A673 (cell line): ENCODE measurements around the gene GOSR2. TPM values are rescaled to one million over a fixed set of nuclear protein-coding genes. Genes with fewer than 3 reads are reported as not detected.
"Not testable (repeated sequence)": the region's sequence is repeated elsewhere in the genome, so short reads cannot be mapped to it uniquely, and the experiment has no call there.

ENCODE experiments used
- BruUV-seq: library from RNA; stranded (reverse); fragments of 400-500 nt; replicated peaks from 2 replicates; lab custom pipeline; 2021; lab: Mats Ljungman, UMichigan
- CTCF ChIA-PET: fragments of 300-600 bp; sonication (Branson Sonifier 250); formaldehyde crosslinking; loops from one replicate; lab custom pipeline; 2022; ENCODE audit warnings: antibody characterized with exemption; lab: Charles Lee
- POLR2A ChIA-PET: fragments of 300-600 bp; sonication (Branson Sonifier 250); formaldehyde crosslinking; loops from one replicate; lab custom pipeline; 2022; ENCODE audit warnings: antibody characterized with exemption; ENCODE audit not compliant: low non-redundant PET; lab: Charles Lee
- DNase-seq: peaks from one replicate; pipeline ENCODE4 v3.0.0-alpha.2; 2015; ENCODE audit warnings: low spot score
- H3K27ac ChIP-seq: fragments of 200-600 bp; sonication (generic); 2 replicates; pipeline ENCODE4 v1.5.1; 2016; ENCODE audit warnings: mixed run types, low read depth, mild to moderate bottlenecking, mixed read lengths, antibody characterized with exemption, low read length; ENCODE audit not compliant: poor library complexity, severe bottlenecking
- H3K27me3 ChIP-seq: fragments of 200-600 bp; sonication (generic); replicated peaks from 2 replicates; pipeline ENCODE4 v1.6.1; 2017; ENCODE audit warnings: mixed run types, low read depth, mild to moderate bottlenecking, mixed read lengths, antibody characterized with exemption, low read length; ENCODE audit not compliant: insufficient read depth, poor library complexity
- H3K36me3 ChIP-seq: fragments of 200-600 bp; sonication (generic); 2 replicates; pipeline ENCODE4 v1.6.1; 2016; ENCODE audit warnings: mixed run types, mild to moderate bottlenecking, mixed read lengths, antibody characterized with exemption, low read length; ENCODE audit not compliant: insufficient read depth, poor library complexity, severe bottlenecking
- H3K4me1 ChIP-seq: fragments of 200-600 bp; sonication (generic); 2 replicates; pipeline ENCODE4 v1.6.1; 2017; ENCODE audit warnings: mixed run types, mild to moderate bottlenecking, mixed read lengths, antibody characterized with exemption, low read length; ENCODE audit not compliant: insufficient read depth, poor library complexity, severe bottlenecking
- H3K4me3 ChIP-seq: fragments of 200-600 bp; sonication (generic); 2 replicates; pipeline ENCODE4 v1.5.1; 2016; ENCODE audit warnings: low read depth, mixed run types, mild to moderate bottlenecking, mixed read lengths, low read length; ENCODE audit not compliant: poor library complexity, severe bottlenecking
- H3K9me3 ChIP-seq: fragments of 200-600 bp; sonication (generic); 2 replicates; pipeline ENCODE4 v1.6.1; 2016; ENCODE audit warnings: mixed run types, low read depth, mild to moderate bottlenecking, mixed read lengths, antibody characterized with exemption, low read length; ENCODE audit not compliant: poor library complexity, severe bottlenecking
- CTCF ChIP-seq: fragments of 300-800, 200-600 bp; sonication (generic); conservative IDR thresholded peaks from 2 replicates; pipeline ENCODE4 v1.5.1; 2017; ENCODE audit warnings: low read depth, mild to moderate bottlenecking, antibody characterized with exemption, low read length, moderate library complexity, mixed read lengths
- EZH2 ChIP-seq: fragments of 200-600 bp; sonication (generic); IDR thresholded peaks from 2 replicates; pipeline ENCODE4 v1.6.1; 2017; ENCODE audit warnings: borderline replicate concordance, low read depth, mild to moderate bottlenecking, mixed read lengths, antibody characterized with exemption, low read length; ENCODE audit not compliant: poor library complexity, severe bottlenecking
- intact Hi-C: fragments of 100-400 bp; cut with micrococcal nuclease; formaldehyde crosslinking; loops from one replicate; pipeline ENCODE4 v1.10.0; 2022; ENCODE audit not compliant: unreplicated experiment
- total RNA-seq: library from RNA; stranded (reverse); gene quantifications from 2 replicates; pipeline ENCODE4 v1.2.3, GENCODE V29; 2021

The GOSR2 gene
- total RNA-seq, 1 experiment from 2014 or later, result 34.5 TPM

- Histone ChIP-seq H3K36me3 (no peaks in the 10 kb centered on the region), H3K27ac (no peak overlapping the region), H3K9me3 (no peaks in the 10 kb centered on the region), H3K4me1 (no peaks in the 10 kb centered on the region), H3K4me3 (no peak overlapping the region), H3K27me3 (no peaks in the 10 kb centered on the region)
- no TSS peak for BruUV-seq
- no peak for TF ChIP-seq EZH2
- TF ChIP-seq CTCF, result no peak
- POLR2A ChIA-PET, result no interaction called here
- intact Hi-C loops, result no loop called here
- CTCF ChIA-PET, result no interaction called here
- no peak for DNase-seq
Measured at GRCh38 chr17:46917516-46917915, 5.4 kb upstream of the GOSR2 start.

GRCh38 chr17:46921962-46922361 lies 998 bp upstream of the GOSR2 start:
- H3K4me3 ChIP-seq, CTCF ChIA-PET, H3K27ac ChIP-seq, intact Hi-C loops, H3K9me3 ChIP-seq, H3K27me3 ChIP-seq, DNase-seq, H3K36me3 ChIP-seq, H3K4me1 ChIP-seq, POLR2A ChIA-PET, BruUV-seq: not testable (repeated sequence)

DNA sequence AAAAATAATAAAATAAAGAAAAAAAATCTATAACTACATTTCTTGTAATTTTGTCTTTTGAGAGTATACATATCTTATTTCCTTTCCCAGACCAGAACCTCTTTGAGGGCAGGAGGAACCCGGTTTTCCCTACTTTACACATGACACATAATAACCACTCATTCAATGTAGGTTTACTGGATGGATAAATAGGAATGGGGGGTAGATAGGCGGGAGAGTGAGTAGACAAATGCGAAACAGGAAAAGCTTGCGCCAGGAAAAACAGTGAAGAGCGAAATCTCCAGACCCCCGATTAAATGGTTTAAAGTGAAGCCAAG lies 515 bp upstream of the GOSR2 start:
- no peaks in the 10 kb centered on the region for H3K9me3 ChIP-seq
- TF ChIP-seq CTCF (no peak), EZH2 (no peak)
- no peaks in the 10 kb centered on the region for H3K4me1 ChIP-seq
- POLR2A ChIA-PET, result no interaction called here
- no peak for DNase-seq
- peak overlapping the region; percentile 92 for H3K4me3 ChIP-seq
- H3K27me3 ChIP-seq, result no peaks in the 10 kb centered on the region
- H3K27ac ChIP-seq, result peak overlapping the region; percentile 98
- CTCF ChIA-PET, result no interaction called here
- H3K36me3 ChIP-seq, result no peaks in the 10 kb centered on the region
- TSS peak; percentile 90 for BruUV-seq
- intact Hi-C loops, result no loop called here

GRCh38 chr17:46925185-46925868 lies 2.4 kb downstream of the GOSR2 start:
- Histone ChIP-seq H3K27me3 (no peaks in the 10 kb centered on the region), H3K27ac (no peak overlapping the region), H3K4me1 (no peaks in the 10 kb centered on the region), H3K9me3 (no peaks in the 10 kb centered on the region), H3K4me3 (no peak overlapping the region), H3K36me3 (peaks cover 3% of the 10 kb centered on the region)
- DNase-seq, result no peak
- no peak for TF ChIP-seq CTCF
- TF ChIP-seq EZH2, result no peak
- no TSS peak for BruUV-seq
- CTCF ChIA-PET, result no interaction called here
- POLR2A ChIA-PET, result no interaction called here
- intact Hi-C loops, result no loop called here
